PC-9 (cell line): ENCODE results near the gene BLM.

ENCODE experiments used
- EZH2 ChIP-seq: fragments of 200-600 bp; sonication (generic); IDR thresholded peaks from 2 replicates; pipeline ENCODE4 v1.8.0; 2017; ENCODE audit warnings: antibody characterized with exemption, low read depth
- TF ChIP-seq, protein P1 (sequence below): fragments of 200-600 bp; sonication (generic); conservative IDR thresholded peaks from 2 replicates; pipeline ENCODE4 v1.6.1; 2017; ENCODE audit warnings: mixed run types, antibody characterized with exemption, mild to moderate bottlenecking, moderate library complexity

DNA sequence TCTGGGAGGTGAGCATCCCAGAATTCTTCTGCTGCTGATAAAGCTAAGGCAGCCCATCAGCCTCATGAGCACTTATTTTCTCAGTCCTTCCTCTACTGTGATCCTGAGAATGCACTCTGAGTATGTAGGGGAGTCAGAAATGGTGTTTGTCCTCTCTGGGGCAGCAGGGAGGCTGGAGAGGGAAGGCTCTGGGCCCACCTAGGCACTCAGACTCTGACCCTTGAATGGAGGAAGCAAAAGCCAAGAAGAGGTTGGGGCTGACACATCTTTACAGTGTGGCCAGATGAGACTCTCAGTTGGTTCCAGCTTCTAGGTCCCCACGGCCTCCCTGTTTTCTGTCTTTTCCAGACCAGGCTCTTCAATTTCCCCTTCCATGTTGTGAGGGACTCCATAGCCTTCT, 36.1 kb upstream of the BLM start:
- TF ChIP-seq, protein P1, sequence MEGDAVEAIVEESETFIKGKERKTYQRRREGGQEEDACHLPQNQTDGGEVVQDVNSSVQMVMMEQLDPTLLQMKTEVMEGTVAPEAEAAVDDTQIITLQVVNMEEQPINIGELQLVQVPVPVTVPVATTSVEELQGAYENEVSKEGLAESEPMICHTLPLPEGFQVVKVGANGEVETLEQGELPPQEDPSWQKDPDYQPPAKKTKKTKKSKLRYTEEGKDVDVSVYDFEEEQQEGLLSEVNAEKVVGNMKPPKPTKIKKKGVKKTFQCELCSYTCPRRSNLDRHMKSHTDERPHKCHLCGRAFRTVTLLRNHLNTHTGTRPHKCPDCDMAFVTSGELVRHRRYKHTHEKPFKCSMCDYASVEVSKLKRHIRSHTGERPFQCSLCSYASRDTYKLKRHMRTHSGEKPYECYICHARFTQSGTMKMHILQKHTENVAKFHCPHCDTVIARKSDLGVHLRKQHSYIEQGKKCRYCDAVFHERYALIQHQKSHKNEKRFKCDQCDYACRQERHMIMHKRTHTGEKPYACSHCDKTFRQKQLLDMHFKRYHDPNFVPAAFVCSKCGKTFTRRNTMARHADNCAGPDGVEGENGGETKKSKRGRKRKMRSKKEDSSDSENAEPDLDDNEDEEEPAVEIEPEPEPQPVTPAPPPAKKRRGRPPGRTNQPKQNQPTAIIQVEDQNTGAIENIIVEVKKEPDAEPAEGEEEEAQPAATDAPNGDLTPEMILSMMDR, result no peak
- no peak for TF ChIP-seq EZH2
